ENCODE results near the gene KCNMA1. TPM values are rescaled to one million over a fixed set of nuclear protein-coding genes. Genes with fewer than 3 reads are reported as not detected.

Gene KCNMA1
- total RNA-seq, 1 experiment from 2014 or later = 0.49 TPM

DNA sequence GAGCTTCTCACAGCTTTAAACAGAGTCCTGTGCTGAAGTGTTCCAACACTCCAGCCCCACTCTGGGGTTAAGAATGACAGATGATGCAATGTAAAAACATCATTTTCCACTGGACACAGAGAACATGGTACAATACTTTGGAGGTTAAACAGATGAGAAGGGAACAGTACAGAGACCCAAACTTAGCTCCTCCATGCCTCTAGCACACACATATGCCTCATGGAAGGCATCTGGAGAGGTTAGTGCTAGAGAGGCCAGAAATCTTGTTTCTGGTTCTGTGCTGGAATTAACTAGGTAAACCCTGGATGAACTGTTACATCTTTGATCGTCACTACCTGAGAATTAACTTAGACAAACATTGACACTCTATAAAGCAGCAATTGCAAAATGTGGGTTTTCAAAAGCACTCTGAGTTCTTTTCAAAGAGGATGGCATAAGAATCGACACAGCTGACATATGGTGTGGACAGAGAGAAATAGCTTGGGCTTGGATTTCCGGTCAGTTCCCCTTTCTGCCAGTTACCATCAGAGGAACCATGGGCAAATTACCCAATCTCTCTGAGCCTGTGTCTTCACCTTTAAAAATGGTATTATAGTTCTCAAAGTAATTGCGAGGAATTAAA lies 81.9 kb downstream of the KCNMA1 start:
- no peak overlapping the region for H3K4me3 ChIP-seq (replicated peaks in 1 of 2; ENCODE audit: low read depth in 1 of 2, low read length in 2 of 2)
- no peaks in the 10 kb centered on the region for H3K9me3 ChIP-seq (ENCODE audit: control insufficient read depth in 1 of 2, insufficient read depth in 1 of 2, low read depth in 1 of 2, low read length in 2 of 2)
- no peak overlapping the region for H3K27ac ChIP-seq (ENCODE audit: low read depth, low read length)
- peaks cover 0 to 19% of the 10 kb centered on the region in 2 experiments; a peak in 2 of 4 replicates for H3K4me1 ChIP-seq (ENCODE audit: control insufficient read depth in 1 of 2, insufficient read depth in 2 of 2, low read length in 2 of 2)
- intact Hi-C loops (cut with micrococcal nuclease) = no loop called here
- no TSS peak for BruUV-seq (replicated peaks)
- H3K79me2 ChIP-seq (ENCODE audit: insufficient read depth, low read length) = no peaks in the 10 kb centered on the region
- ATAC-seq (no peak), DNase-seq (ENCODE audit: low read depth, low spot score) (no peak)
- no peaks in the 10 kb centered on the region for H4K20me1 ChIP-seq (ENCODE audit: insufficient read depth)
- no peak overlapping the region for H3K4me2 ChIP-seq (ENCODE audit: low read length)
- no peak overlapping the region for H3K9ac ChIP-seq (ENCODE audit: low read length)
- no peaks in the 10 kb centered on the region for H3K9me2 ChIP-seq (ENCODE audit: insufficient read depth)
- no peaks in the 10 kb centered on the region for H3K36me3 ChIP-seq (ENCODE audit: control insufficient read depth in 1 of 2, insufficient read depth in 2 of 2, low read length in 2 of 2)
- TF ChIP-seq RAD21 (IDR thresholded peaks at IDR 0.05; ENCODE audit: low read depth) = no peak
- TF ChIP-seq YY1 (IDR thresholded peaks at IDR 0.05; ENCODE audit: extremely low read depth, insufficient replicate concordance, low read depth, low read length) = no peak
- no peak for TF ChIP-seq EGR1 (IDR thresholded peaks at IDR 0.05; ENCODE audit: low read depth)
- no peak for TF ChIP-seq JUND (IDR thresholded peaks at IDR 0.05)
- no peak for TF ChIP-seq EZH2phosphoT487 (IDR thresholded peaks at IDR 0.05; ENCODE audit: borderline replicate concordance)
- no peak for TF ChIP-seq ELF1 (IDR thresholded peaks at IDR 0.05; ENCODE audit: borderline replicate concordance, low read depth)
- 0 out of 2 replicates have a peak, but pooled peaks have one; percentile 27 for TF ChIP-seq CEBPB (IDR thresholded peaks at IDR 0.05; ENCODE audit: low read depth)
- TF ChIP-seq EZH2 (IDR thresholded peaks at IDR 0.05) = no peak
- ChIA-PET RAD21 (ENCODE audit: low non-redundant PET in 1 of 2, low total read pairs in 2 of 2, uncharacterized antibody in 2 of 2, unreplicated experiment in 2 of 2) (no interaction called here), CTCF (no interaction called here), POLR2A (no interaction called here)
- H2AFZ ChIP-seq (ENCODE audit: low read depth, low read length, poor library complexity, severe bottlenecking) = no peak overlapping the region
- no peaks in the 10 kb centered on the region for H3K27me3 ChIP-seq (ENCODE audit: insufficient read depth, low read length)

DNA sequence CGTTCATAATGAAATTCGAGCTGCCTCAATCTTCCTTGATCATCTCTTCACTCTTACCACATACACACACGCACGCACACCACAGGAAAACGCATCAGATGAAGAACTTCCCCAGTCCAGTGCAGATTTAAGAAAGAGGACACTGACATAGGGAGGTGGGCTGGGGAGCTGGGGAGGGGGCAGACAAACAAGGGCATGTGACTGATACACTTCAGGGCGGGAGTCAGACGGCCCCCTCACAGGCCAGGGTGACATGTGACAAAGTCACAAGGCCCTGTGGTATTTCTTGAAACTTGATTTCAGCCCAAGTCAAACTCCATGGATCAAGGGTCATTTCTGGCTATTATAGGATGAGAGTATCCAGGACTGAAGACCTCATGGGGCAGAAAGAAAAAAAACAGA lies 82.6 kb downstream of the KCNMA1 start:
- TF ChIP-seq RAD21 (IDR thresholded peaks at IDR 0.05; ENCODE audit: low read depth) (no peak), SP1 (IDR thresholded peaks at IDR 0.05; ENCODE audit: low read depth) (no peak), ZFX (IDR thresholded peaks at IDR 0.05) (no peak), JUND (IDR thresholded peaks at IDR 0.05) (no peak), CBX3 (IDR thresholded peaks at IDR 0.05; ENCODE audit: low read depth) (no peak), EZH2 (IDR thresholded peaks at IDR 0.05) (no peak), TCF7L2 (IDR thresholded peaks at IDR 0.05; ENCODE audit: borderline replicate concordance, extremely low read depth, insufficient read depth, insufficient read length) (no peak), CEBPB (IDR thresholded peaks at IDR 0.05; ENCODE audit: low read depth) (no peak), ELF1 (IDR thresholded peaks at IDR 0.05; ENCODE audit: borderline replicate concordance, low read depth) (no peak), SRF (IDR thresholded peaks at IDR 0.05; ENCODE audit: low read depth) (no peak)
- TF ChIP-seq, protein P1, sequence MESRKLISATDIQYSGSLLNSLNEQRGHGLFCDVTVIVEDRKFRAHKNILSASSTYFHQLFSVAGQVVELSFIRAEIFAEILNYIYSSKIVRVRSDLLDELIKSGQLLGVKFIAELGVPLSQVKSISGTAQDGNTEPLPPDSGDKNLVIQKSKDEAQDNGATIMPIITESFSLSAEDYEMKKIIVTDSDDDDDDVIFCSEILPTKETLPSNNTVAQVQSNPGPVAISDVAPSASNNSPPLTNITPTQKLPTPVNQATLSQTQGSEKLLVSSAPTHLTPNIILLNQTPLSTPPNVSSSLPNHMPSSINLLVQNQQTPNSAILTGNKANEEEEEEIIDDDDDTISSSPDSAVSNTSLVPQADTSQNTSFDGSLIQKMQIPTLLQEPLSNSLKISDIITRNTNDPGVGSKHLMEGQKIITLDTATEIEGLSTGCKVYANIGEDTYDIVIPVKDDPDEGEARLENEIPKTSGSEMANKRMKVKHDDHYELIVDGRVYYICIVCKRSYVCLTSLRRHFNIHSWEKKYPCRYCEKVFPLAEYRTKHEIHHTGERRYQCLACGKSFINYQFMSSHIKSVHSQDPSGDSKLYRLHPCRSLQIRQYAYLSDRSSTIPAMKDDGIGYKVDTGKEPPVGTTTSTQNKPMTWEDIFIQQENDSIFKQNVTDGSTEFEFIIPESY (IDR thresholded peaks at IDR 0.05; ENCODE audit: extremely low read depth, insufficient replicate concordance, low read length) = no peak
- TF ChIP-seq, protein P2, sequence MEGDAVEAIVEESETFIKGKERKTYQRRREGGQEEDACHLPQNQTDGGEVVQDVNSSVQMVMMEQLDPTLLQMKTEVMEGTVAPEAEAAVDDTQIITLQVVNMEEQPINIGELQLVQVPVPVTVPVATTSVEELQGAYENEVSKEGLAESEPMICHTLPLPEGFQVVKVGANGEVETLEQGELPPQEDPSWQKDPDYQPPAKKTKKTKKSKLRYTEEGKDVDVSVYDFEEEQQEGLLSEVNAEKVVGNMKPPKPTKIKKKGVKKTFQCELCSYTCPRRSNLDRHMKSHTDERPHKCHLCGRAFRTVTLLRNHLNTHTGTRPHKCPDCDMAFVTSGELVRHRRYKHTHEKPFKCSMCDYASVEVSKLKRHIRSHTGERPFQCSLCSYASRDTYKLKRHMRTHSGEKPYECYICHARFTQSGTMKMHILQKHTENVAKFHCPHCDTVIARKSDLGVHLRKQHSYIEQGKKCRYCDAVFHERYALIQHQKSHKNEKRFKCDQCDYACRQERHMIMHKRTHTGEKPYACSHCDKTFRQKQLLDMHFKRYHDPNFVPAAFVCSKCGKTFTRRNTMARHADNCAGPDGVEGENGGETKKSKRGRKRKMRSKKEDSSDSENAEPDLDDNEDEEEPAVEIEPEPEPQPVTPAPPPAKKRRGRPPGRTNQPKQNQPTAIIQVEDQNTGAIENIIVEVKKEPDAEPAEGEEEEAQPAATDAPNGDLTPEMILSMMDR (IDR thresholded peaks at IDR 0.05 in 2 of 3, conservative IDR thresholded peaks at IDR 0.05 in 1 of 3; ENCODE audit: borderline replicate concordance in 1 of 3, insufficient read depth in 1 of 3, low read depth in 2 of 3, low read length in 2 of 3) = no peak
- H3K4me1 ChIP-seq (ENCODE audit: control insufficient read depth in 1 of 2, insufficient read depth in 2 of 2, low read length in 2 of 2) = peaks cover 0 to 19% of the 10 kb centered on the region in 2 experiments; a peak in 2 of 4 replicates
- ATAC-seq = no peak
- no peaks in the 10 kb centered on the region for H3K36me3 ChIP-seq (ENCODE audit: control insufficient read depth in 1 of 2, insufficient read depth in 2 of 2, low read length in 2 of 2)
- DNase-seq (ENCODE audit: low read depth, low spot score) = no peak
- intact Hi-C loops (cut with micrococcal nuclease) = no loop called here
- POLR2A ChIA-PET = no interaction called here
- RAD21 ChIA-PET (ENCODE audit: low non-redundant PET in 1 of 2, low total read pairs in 2 of 2, uncharacterized antibody in 2 of 2, unreplicated experiment in 2 of 2) = no interaction called here
- no peaks in the 10 kb centered on the region for H3K9me3 ChIP-seq (ENCODE audit: control insufficient read depth in 1 of 2, insufficient read depth in 1 of 2, low read depth in 1 of 2, low read length in 2 of 2)
- H4K20me1 ChIP-seq (ENCODE audit: insufficient read depth) = no peaks in the 10 kb centered on the region
- H3K27ac ChIP-seq (ENCODE audit: low read depth, low read length) = no peak overlapping the region
- CTCF ChIA-PET = no interaction called here
- no TSS peak for BruUV-seq (replicated peaks)
- H2AFZ ChIP-seq (ENCODE audit: low read depth, low read length, poor library complexity, severe bottlenecking) = no peak overlapping the region
- no peaks in the 10 kb centered on the region for H3K79me2 ChIP-seq (ENCODE audit: insufficient read depth, low read length)
- H3K27me3 ChIP-seq (ENCODE audit: insufficient read depth, low read length) = no peaks in the 10 kb centered on the region
- no peak overlapping the region for H3K9ac ChIP-seq (ENCODE audit: low read length)
- no peak overlapping the region for H3K4me2 ChIP-seq (ENCODE audit: low read length)
- H3K9me2 ChIP-seq (ENCODE audit: insufficient read depth) = no peaks in the 10 kb centered on the region
- no peak overlapping the region for H3K4me3 ChIP-seq (replicated peaks in 1 of 2; ENCODE audit: low read depth in 1 of 2, low read length in 2 of 2)

Data from HCT116 (cell line).